GM20000 (cell line): Measurements from ENCODE around the gene LRRC70.

ENCODE experiments used
- DNase-seq: peaks from one replicate; pipeline ENCODE4 v3.0.0; 2012; ENCODE audit warnings: low spot score
- TF ChIP-seq, protein P1 (sequence below): IDR thresholded peaks from 2 replicates; pipeline ENCODE4 v1.5.1; 2012; ENCODE audit warnings: mild to moderate bottlenecking, control low read depth; ENCODE audit errors: extremely low read depth, missing control alignments

The LRRC70 gene

DNA sequence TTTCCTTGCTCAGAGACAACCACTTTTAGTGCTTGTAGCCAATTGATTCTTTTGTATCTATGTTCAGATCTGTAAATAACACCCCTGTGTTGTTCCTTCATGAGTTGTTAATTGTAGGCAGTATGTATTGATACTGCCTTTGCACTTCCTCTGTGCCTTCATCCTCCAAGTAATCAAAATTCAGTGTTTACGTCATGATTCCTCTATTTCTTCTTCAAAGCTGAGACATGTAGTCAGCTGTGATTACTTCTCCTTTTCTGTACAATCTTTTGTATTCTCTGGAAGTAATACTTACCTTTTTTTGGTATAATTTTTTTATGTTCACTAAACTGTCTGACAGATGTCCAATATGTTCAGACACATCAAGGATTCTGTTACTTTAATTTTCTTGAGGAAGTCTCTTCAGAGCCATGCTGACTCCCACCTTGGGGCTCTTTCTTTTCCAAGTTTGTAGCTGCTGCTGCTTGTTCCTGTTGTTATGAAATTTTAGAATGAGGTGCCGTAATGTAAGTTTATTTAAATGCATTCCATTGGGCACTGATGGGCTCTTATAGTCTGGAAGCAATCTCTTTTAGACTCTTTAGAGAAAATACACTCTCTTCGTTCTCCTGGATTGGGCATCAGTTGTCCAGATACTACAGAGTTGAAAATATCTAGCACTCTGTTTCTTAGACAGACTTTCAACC, 30.5 kb upstream of the LRRC70 start:
- TF ChIP-seq, protein P1, sequence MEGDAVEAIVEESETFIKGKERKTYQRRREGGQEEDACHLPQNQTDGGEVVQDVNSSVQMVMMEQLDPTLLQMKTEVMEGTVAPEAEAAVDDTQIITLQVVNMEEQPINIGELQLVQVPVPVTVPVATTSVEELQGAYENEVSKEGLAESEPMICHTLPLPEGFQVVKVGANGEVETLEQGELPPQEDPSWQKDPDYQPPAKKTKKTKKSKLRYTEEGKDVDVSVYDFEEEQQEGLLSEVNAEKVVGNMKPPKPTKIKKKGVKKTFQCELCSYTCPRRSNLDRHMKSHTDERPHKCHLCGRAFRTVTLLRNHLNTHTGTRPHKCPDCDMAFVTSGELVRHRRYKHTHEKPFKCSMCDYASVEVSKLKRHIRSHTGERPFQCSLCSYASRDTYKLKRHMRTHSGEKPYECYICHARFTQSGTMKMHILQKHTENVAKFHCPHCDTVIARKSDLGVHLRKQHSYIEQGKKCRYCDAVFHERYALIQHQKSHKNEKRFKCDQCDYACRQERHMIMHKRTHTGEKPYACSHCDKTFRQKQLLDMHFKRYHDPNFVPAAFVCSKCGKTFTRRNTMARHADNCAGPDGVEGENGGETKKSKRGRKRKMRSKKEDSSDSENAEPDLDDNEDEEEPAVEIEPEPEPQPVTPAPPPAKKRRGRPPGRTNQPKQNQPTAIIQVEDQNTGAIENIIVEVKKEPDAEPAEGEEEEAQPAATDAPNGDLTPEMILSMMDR, result no peak
- no peak for DNase-seq

DNA sequence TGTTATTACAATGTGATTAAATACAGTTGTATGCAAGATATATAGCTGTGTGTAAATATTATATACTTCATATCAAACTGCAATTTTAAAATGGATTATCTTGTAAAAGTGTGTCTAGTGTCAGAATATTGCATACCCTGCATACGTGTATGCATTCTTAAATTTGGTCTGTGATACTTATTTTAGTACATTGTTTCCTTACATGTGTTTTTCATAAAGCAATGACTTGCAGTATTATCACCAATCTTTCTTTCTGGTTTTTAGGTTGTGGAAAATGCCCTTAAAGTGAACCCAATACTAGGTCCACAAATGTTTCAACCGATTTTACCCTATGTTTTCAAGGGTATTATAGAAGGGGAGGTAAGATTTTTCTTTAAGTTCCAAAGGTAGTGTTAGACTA, 28.5 kb upstream of the LRRC70 start:
- DNase-seq, result no peak
- TF ChIP-seq, protein P1, result no peak

DNA sequence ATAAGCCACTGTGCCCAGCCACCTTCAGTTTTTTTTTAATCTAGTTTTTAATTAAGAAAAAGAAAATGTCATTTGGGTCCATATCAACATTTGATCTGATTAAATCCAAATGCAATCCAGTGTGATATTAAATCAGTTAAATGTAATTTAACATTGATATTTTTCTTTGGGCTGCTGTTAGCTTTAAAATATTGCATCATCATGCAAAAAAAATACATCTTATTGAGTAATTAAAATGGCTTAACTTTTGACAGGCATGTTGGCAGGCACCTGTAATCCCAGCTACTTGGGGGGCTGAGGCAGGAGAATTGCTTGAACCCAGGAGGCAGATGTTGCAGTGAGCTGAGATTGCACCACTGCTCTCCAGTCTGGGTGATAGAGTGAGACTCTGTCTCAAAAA, 22.7 kb upstream of the LRRC70 start:
- no peak for DNase-seq
- TF ChIP-seq, protein P1, result no peak

DNA sequence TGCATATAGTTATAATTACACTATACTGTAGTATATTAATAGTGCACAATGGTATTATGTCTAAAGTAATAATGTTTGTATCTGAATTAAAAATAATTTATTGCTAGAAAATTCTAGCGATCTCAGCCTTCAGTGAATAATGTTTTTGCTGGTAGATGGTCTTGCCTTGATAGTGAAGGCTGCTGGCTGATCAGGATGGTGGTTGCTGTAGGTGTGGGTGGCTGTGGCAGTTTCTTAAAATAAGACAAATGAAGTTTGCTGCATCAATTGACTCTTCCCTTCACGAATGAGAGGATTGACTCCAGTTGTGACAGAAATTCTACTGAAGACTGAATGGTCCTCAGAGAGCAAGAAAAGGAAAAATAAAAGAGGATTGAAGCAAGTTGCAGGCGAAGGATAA, 19.7 kb upstream of the LRRC70 start:
- TF ChIP-seq, protein P1, result no peak
- no peak for DNase-seq

DNA sequence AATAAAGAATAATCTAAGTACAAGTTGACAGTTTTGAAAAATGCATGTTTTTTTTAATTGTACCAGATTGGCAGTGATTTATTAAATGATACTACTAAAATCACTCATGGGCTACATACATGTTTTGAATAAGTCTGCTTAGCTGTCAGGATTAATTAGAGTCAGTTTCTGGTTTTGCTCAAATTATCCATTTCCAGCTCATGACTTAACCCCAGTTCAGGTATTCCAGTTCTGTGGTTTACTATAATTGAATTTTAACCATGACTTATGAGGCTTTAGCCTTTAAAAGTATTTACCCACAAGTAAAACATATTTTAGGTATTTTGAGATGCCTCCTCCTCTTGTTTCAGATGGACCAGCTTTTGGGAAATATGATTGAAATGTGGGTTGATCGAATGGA, 17.8 kb upstream of the LRRC70 start:
- TF ChIP-seq, protein P1, result no peak
- no peak for DNase-seq

DNA sequence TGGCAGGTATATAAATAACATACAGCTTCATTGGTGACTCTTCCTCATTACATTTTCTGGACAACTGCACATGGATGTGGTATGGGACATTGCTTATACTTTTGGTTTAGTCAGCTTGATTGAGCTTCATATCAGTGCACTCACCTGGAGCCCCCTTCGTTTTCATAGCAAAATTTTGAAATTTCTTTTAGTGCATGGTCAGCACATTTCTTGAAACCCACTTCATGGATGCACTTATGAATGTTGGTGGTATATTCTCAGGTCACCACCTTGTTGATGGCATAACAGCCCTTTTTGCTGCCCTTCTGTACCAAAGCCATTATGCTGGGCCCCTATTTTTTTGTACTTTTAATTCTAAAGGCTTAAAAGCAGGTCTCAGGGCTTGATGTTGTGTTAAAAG, 16.7 kb upstream of the LRRC70 start:
- TF ChIP-seq, protein P1, result no peak
- no peak for DNase-seq

DNA sequence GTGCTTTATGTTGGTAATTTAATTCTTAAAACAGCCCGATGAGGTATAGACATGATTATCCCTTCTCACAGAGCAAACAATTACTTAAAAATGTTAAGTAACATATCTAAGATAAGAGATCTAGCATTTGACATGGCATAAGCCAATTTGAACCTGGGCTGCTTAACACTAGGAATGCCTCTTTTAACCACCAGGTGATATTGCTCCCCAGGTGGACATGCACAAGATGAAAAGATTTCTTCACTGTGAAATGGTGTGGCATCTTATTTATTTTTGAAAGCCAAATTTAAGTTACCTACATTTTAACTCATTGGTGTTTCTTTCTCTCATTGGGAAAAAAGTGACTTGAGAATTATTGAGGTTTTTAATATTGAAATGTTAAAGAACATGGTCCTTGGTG, 15.8 kb upstream of the LRRC70 start:
- DNase-seq, result no peak
- TF ChIP-seq, protein P1, result no peak
